K562 (cell line): ENCODE measurements around the gene BMP15. TPM values are rescaled to one million over a fixed set of nuclear protein-coding genes. Genes with fewer than 3 reads are reported as not detected.

ENCODE experiments used
- ATAC-seq: fragments of 200-7000 bp; cut with Tn5 transposase; 3 replicates; pipeline ENCODE4 v1.9.1; 2020; ENCODE audit warnings: moderate library complexity
- Bru-seq: library from RNA; stranded (reverse); fragments of 400-500 nt; gene quantifications from one replicate; lab custom pipeline; 2021; lab: Mats Ljungman, UMichigan
- BruChase-seq, 2 experiments: library from RNA; stranded (reverse); fragments of 400-500 nt; gene quantifications; one replicate each; lab custom pipeline; 2021; lab: Mats Ljungman, UMichigan
- BruUV-seq: library from RNA; stranded (reverse); fragments of 400-500 nt; replicated peaks from 2 replicates; lab custom pipeline; 2021; lab: Mats Ljungman, UMichigan
- CTCF ChIA-PET: fragments of 300-600 bp; formaldehyde crosslinking; extraction: SDS; loops from one replicate; lab custom pipeline; 2021; ENCODE audit warnings: low intra/inter-chr PET ratio; lab: Yijun Ruan, JAX
- POLR2A ChIA-PET: fragments of 300-600, 350-650 bp; sonication (Branson Sonifier 250); formaldehyde crosslinking; extraction: SDS; loops from one replicate; lab custom pipeline; 2021; ENCODE audit warnings: antibody characterized with exemption, inconsistent platforms; lab: Yijun Ruan, JAX
- DNase-seq, 4 experiments: peaks; one replicate each; pipeline versions ENCODE4 v3.0.0 to v3.0.0-alpha.2; 2011 to 2018; ENCODE audit warnings: low spot score in 3 of 4, mixed read lengths in 3 of 4; ENCODE audit errors: extremely low read depth in 1 of 4
- FAIRE-seq: peaks from 2 replicates; lab custom pipeline; 2011; peaks lifted over from hg19 to GRCh38; lab: Jason Lieb, UNC
- H2AFZ ChIP-seq: 2 replicates; pipeline ENCODE4 v1.6.0; 2011; ENCODE audit warnings: low read depth, low read length, control low read depth, inconsistent platforms
- H3K27ac ChIP-seq: fragments of 200-600 bp; 3 replicates; pipeline ENCODE4 v1.8.0; 2011; ENCODE audit warnings: low read depth, mild to moderate bottlenecking, control low read depth, inconsistent platforms, low read length, moderate library complexity, mixed read lengths; ENCODE audit errors: extremely low read depth
- H3K27me3 ChIP-seq, 2 experiments: fragments of 300-600 bp in 1 of 2; 2 replicates in 1 of 2; 3 replicates in 1 of 2; pipeline versions ENCODE4 v1.6.0 to v1.8.0; 2011; ENCODE audit warnings: inconsistent platforms in 2 of 2, low read length in 2 of 2, mild to moderate bottlenecking in 1 of 2, mixed read lengths in 1 of 2, moderate library complexity in 1 of 2; ENCODE audit not compliant: control insufficient read depth in 2 of 2, insufficient read depth in 2 of 2
- H3K36me3 ChIP-seq: fragments of 300-600 bp; 3 replicates; pipeline ENCODE4 v1.8.0; 2011; ENCODE audit warnings: mild to moderate bottlenecking, low read length, inconsistent platforms; ENCODE audit not compliant: control insufficient read depth, insufficient read depth
- H3K4me1 ChIP-seq, 2 experiments: fragments of 200-600 bp in 1 of 2; replicated peaks in 1 of 2; 2 replicates in 1 of 2; 3 replicates in 1 of 2; pipeline versions ENCODE4 v1.5.1 to v1.8.0; 2011; ENCODE audit warnings: inconsistent platforms in 2 of 2, low read length in 2 of 2, mild to moderate bottlenecking in 1 of 2, mixed read lengths in 1 of 2, moderate library complexity in 1 of 2; ENCODE audit not compliant: control insufficient read depth in 2 of 2, insufficient read depth in 2 of 2
- H3K4me2 ChIP-seq: 2 replicates; pipeline ENCODE4 v1.6.1; 2011; ENCODE audit warnings: low read length, control low read depth, inconsistent platforms, mixed read lengths; ENCODE audit not compliant: insufficient read depth
- H3K4me3 ChIP-seq: fragments of 200-600 bp; sonication (generic), shearing (Covaris generic); 2 replicates; pipeline ENCODE4 v1.5.1; 2016; ENCODE audit warnings: control low read depth, inconsistent platforms
- H3K79me2 ChIP-seq: fragments of 200-600 bp; 3 replicates; pipeline ENCODE4 v1.8.0; 2011; ENCODE audit warnings: low read length, inconsistent platforms; ENCODE audit not compliant: control insufficient read depth, insufficient read depth
- H3K9ac ChIP-seq, 2 experiments: 2 replicates each; pipeline versions ENCODE4 v1.6.0 to v1.6.1; 2011; ENCODE audit warnings: low read depth in 2 of 2, low read length in 2 of 2, control low read depth in 1 of 2, inconsistent platforms in 1 of 2, mild to moderate bottlenecking in 1 of 2, mixed read lengths in 1 of 2; ENCODE audit not compliant: insufficient read depth in 1 of 2
- H3K9me1 ChIP-seq: one replicate; pipeline ENCODE4 v1.6.0; 2011; ENCODE audit warnings: inconsistent platforms, mild to moderate bottlenecking, low read length, moderate library complexity; ENCODE audit not compliant: control insufficient read depth, insufficient read depth
- H3K9me3 ChIP-seq: replicated peaks from 2 replicates; pipeline ENCODE4 v1.5.1; 2011; ENCODE audit warnings: low read depth, low read length, inconsistent platforms; ENCODE audit not compliant: control insufficient read depth, insufficient read depth
- H4K20me1 ChIP-seq: replicated peaks from 2 replicates; pipeline ENCODE4 v1.6.1; 2011; ENCODE audit warnings: low read length, inconsistent platforms, mixed read lengths; ENCODE audit not compliant: control insufficient read depth, insufficient read depth
- ATF1 ChIP-seq, 2 experiments: fragments of 450-650 bp in 1 of 2; IDR thresholded peaks; 2 replicates each; pipeline ENCODE4 v1.6.1; 2016; ENCODE audit warnings: missing compliant biosample characterization in 1 of 2, missing genetic modification characterization in 1 of 2
- CHD2 ChIP-seq: IDR thresholded peaks from 2 replicates; pipeline ENCODE4 v1.6.1; 2011; ENCODE audit warnings: low read depth, low read length
- MLLT1 ChIP-seq, 2 experiments: fragments of 450-650 bp; IDR thresholded peaks; 2 replicates each; pipeline ENCODE4 v1.6.1; 2016
- NCOA4 ChIP-seq: fragments of 450-650 bp; IDR thresholded peaks from 2 replicates; pipeline ENCODE4 v1.6.1; 2018; ENCODE audit warnings: mild to moderate bottlenecking; ENCODE audit not compliant: partially characterized antibody
- NR1H2 ChIP-seq: sonication (generic); formaldehyde crosslinking; IDR thresholded peaks from 2 replicates; pipeline ENCODE4 v1.4.0; 2020; ENCODE audit warnings: mild to moderate bottlenecking, missing genetic modification reagents
- TAL1 ChIP-seq: fragments of 450-650 bp; IDR thresholded peaks from 2 replicates; pipeline ENCODE4 v1.6.1; 2016; ENCODE audit warnings: mild to moderate bottlenecking
- U2AF2 ChIP-seq: fragments of 200-400 bp; formaldehyde crosslinking; optimal IDR thresholded peaks from 2 replicates; pipeline ENCODE3; 2017; ENCODE audit warnings: low read depth, mild to moderate bottlenecking, low read length
- ZNF124 ChIP-seq: sonication (generic); formaldehyde crosslinking; IDR thresholded peaks from 2 replicates; pipeline ENCODE4 v1.8.1; 2022; ENCODE audit warnings: missing genetic modification reagents
- ZNF316 ChIP-seq: fragments of 450-650 bp; IDR thresholded peaks from 2 replicates; pipeline ENCODE4 v1.6.1; 2016
- ZNF408 ChIP-seq: fragments of 250-450 bp; sonication (Bioruptor Pico); IDR thresholded peaks from 2 replicates; pipeline ENCODE4 v1.4.0; 2020; ENCODE audit warnings: low read depth, mild to moderate bottlenecking, moderate library complexity
- ZNF717 ChIP-seq: fragments of 250-450 bp; sonication (Bioruptor Pico); IDR thresholded peaks from 2 replicates; pipeline ENCODE4 v1.5.0; 2021
- ZNF77 ChIP-seq: fragments of 250-450 bp; sonication (Bioruptor Pico); IDR thresholded peaks from 2 replicates; pipeline ENCODE4 v1.5.0; 2020
- WGBS: fragments of 100-300 bp; shearing (Covaris generic); methylation state at CpG from one replicate; pipeline ENCODE4 v1.1.6; 2016; ENCODE audit warnings: low coverage, mixed read lengths; ENCODE audit not compliant: insufficient coverage; ENCODE audit errors: missing lambda C conversion rate; 5-methylcytosine and 5-hydroxymethylcytosine counted together
- in situ Hi-C: fragments of 300-500 bp; cut with MboI; formaldehyde crosslinking; loops from 4 replicates; pipeline ENCODE4 v1.15.0; 2018; ENCODE audit warnings: inconsistent platforms, mixed read lengths
- intact Hi-C: fragments of 100-400 bp; cut with micrococcal nuclease; formaldehyde crosslinking; loops from 2 replicates; pipeline ENCODE4 v1.14.2; 2022
- long read RNA-seq, 3 experiments: library from polyadenylated mRNA in 2 of 3; library from RNA in 1 of 3; unstranded in 2 of 3; stranded (forward) in 1 of 3; transcript quantifications; one replicate each; pipeline ENCODE4 v2.0.0, GENCODE V29; 2019 to 2022
- polyA minus RNA-seq, 3 experiments: library from RNA; depleted of rRNA, polyadenylated mRNA; stranded (reverse); fragments of >200 nt; gene quantifications; 2 replicates each; pipeline ENCODE4 v1.2.3, GENCODE V29; 2011
- polyA plus RNA-seq, 8 experiments: library from polyadenylated mRNA; depleted of rRNA in 4 of 8; stranded (reverse) in 5 of 8; unstranded in 3 of 8; fragments of >200 nt; fragmentation: Nextera tagmentation in 2 of 8; fragmentation: Illumina TruSeq in 1 of 8; extraction: Ambion mirVana in 2 of 8; extraction: Trizol in 1 of 8; gene quantifications; 2 replicates each; pipeline versions ENCODE4 v1.2.1 to v1.2.3, GENCODE V29; 2011 to 2014; ENCODE audit warnings: inconsistent platforms in 1 of 8, missing spikeins in 1 of 8
- total RNA-seq, 7 experiments: library from RNA; depleted of rRNA in 6 of 7; stranded (reverse); fragments of >200 nt in 6 of 7; fragmentation: Illumina TruSeq in 2 of 7; extraction: Trizol in 2 of 7; gene quantifications; 2 replicates each; pipeline versions ENCODE4 v1.2.1 to v1.2.3, GENCODE V29; 2011 to 2021; ENCODE audit warnings: low replicate concordance in 1 of 7

The BMP15 gene
- total RNA-seq (2011; cell fraction: chromatin; rRNA removed; ENCODE audit: low replicate concordance), result not detected in 2 replicates
- total RNA-seq (2011; cell fraction: nucleolus; rRNA removed), result not detected in 2 replicates
- not detected in 2 replicates for total RNA-seq (2011; cell fraction: nucleoplasm; rRNA removed)
- not detected in 2 replicates for total RNA-seq (2014; rRNA removed)
- not detected in 2 replicates for total RNA-seq (2014; rRNA removed; fragmentation: Illumina TruSeq; extraction: Trizol)
- total RNA-seq (2015; rRNA removed; fragmentation: Illumina TruSeq; extraction: Trizol), result not detected in 2 replicates
- not detected in 2 replicates for total RNA-seq (2021)
- not detected in 2 replicates for polyA plus RNA-seq (2011; rRNA removed)
- not detected in 2 replicates for polyA plus RNA-seq (2011; cell fraction: cytosol; rRNA removed)
- not detected in 2 replicates for polyA plus RNA-seq (2011; cell fraction: nucleus; rRNA removed)
- polyA plus RNA-seq (2012), result not detected in 2 replicates
- not detected in 2 replicates for polyA plus RNA-seq (2014; fragmentation: Illumina TruSeq; extraction: Trizol)
- polyA plus RNA-seq (2014; fragmentation: Nextera tagmentation; extraction: Ambion mirVana), result not detected
- polyA plus RNA-seq (2014; rRNA removed), result not detected in 2 replicates
- not detected in 2 replicates for polyA minus RNA-seq (2011; rRNA and poly(A)+ RNA removed)
- not detected in 2 replicates for polyA minus RNA-seq (2011; cell fraction: cytosol; rRNA and poly(A)+ RNA removed)
- polyA minus RNA-seq (2011; cell fraction: nucleus; rRNA and poly(A)+ RNA removed), result not detected in 2 replicates
- Bru-seq, nascent RNA, result not detected
- not detected for BruChase-seq, experiment 1, labeled RNA remaining after a 2-hour chase
- BruChase-seq, experiment 2, labeled RNA remaining after a 6-hour chase, result not detected
- long read RNA-seq, experiment 1, result 0 reads
- long read RNA-seq, experiment 2, result 0 reads
- long read RNA-seq, experiment 3, result 0 reads

DNA sequence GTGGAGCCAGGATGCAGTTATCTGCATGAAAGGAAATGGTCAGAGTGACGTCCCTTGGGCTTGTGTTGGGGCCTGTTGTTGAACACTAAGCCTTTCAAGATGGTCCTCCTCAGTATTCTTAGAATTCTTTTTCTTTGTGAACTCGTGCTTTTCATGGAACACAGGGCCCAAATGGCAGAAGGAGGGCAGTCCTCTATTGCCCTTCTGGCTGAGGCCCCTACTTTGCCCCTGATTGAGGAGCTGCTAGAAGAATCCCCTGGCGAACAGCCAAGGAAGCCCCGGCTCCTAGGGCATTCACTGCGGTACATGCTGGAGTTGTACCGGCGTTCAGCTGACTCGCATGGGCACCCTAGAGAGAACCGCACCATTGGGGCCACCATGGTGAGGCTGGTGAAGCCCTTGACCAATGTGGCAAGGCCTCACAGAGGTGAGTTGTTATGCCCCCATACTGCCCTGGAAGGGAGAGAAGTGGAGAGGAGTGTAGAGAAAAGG lies at the start of gene BMP15:
Gene BMP15, plus strand, starts transcription at position 51 of the 492 bp plus-strand sequence. Its CDS starts 49 bp downstream, at position 100.
- Histone ChIP-seq H4K20me1 (no peaks in the 10 kb centered on the region), H3K27me3 (no peaks in the 10 kb centered on the region), H3K9ac (no peak within 1 kb of the TSS), H3K4me3 (no peak within 1 kb of the TSS), H3K4me1 (no peaks in the 10 kb centered on the region), H3K36me3 (no peaks in the 10 kb centered on the region), H3K27ac (no peak within 1 kb of the TSS), H3K4me2 (no peak within 1 kb of the TSS), H3K79me2 (no peaks in the 10 kb centered on the region), H2AFZ (no peak within 1 kb of the TSS), H3K9me1 (no peaks in the 10 kb centered on the region), H3K9me3 (no peaks in the 10 kb centered on the region)
- POLR2A ChIA-PET, result no interaction called here
- DNase-seq (no peak), ATAC-seq (no peak), FAIRE-seq (no peak)
- 3% methylated on average over 6 of the region's 9 CpGs for WGBS
- in situ Hi-C loops, result no loop called here
- BruUV-seq, result no TSS peak
- CTCF ChIA-PET, result no interaction called here
- no peak for TF ChIP-seq ATF1 (CRISPR knock-in tag; IDR thresholded peaks at IDR 0.05)
- TF ChIP-seq ATF1 (tag; IDR thresholded peaks at IDR 0.05), result no peak
- no peak for TF ChIP-seq ZNF124 (CRISPR knock-in tag)
- TF ChIP-seq NR1H2 (CRISPR knock-in tag), result no peak
- TF ChIP-seq TAL1, result no peak
- no peak for TF ChIP-seq MLLT1 (IDR thresholded peaks at IDR 0.05)
- TF ChIP-seq NCOA4, result no peak
- TF ChIP-seq U2AF2, result no peak
- TF ChIP-seq ZNF717 (CRISPR knock-in tag), result no peak
- TF ChIP-seq ZNF77 (CRISPR knock-in tag), result no peak
- no peak for TF ChIP-seq ZNF408 (CRISPR knock-in tag)
- no peak for TF ChIP-seq ZNF316
- no peak for TF ChIP-seq CHD2
- intact Hi-C loops, result no loop called here
